Gastroesophageal sphincter (tissue), 4 donors: Measurements from ENCODE around the gene DCTN3. TPM values are rescaled to one million over a fixed set of nuclear protein-coding genes. Genes with fewer than 3 reads are reported as not detected.

ENCODE experiments used
- ATAC-seq: fragments of 150-250 bp; one replicate; pipeline ENCODE4 v1.9.1; 2016; ENCODE audit warnings: mild to moderate bottlenecking, moderate library complexity
- H3K27ac ChIP-seq, 4 donors: fragments of 200-600 bp; sonication (generic) in 3 of 4; 1 replicate in 3 of 4; 2 replicates in 1 of 4; pipeline ENCODE4 v1.5.1; 2016 to 2019
- H3K27me3 ChIP-seq: fragments of 200-600 bp; sonication (generic); one replicate; pipeline ENCODE4 v1.5.1; 2019
- H3K36me3 ChIP-seq, 2 donors: fragments of 200-600 bp; sonication (generic); one replicate each; pipeline ENCODE4 v1.5.1; 2019; ENCODE audit warnings: control low read depth in 1 of 2
- H3K4me1 ChIP-seq, 3 donors: fragments of 200-600 bp; sonication (generic); 1 replicate in 2 of 3; 2 replicates in 1 of 3; pipeline ENCODE4 v1.5.1; 2016 to 2019; ENCODE audit warnings: control low read depth in 2 of 3
- H3K4me3 ChIP-seq, 2 donors: fragments of 200-600 bp; sonication (generic); one replicate each; pipeline ENCODE4 v1.5.1; 2019; ENCODE audit warnings: mild to moderate bottlenecking in 1 of 2, moderate library complexity in 1 of 2
- H3K9me3 ChIP-seq, 3 donors: fragments of 200-600 bp; sonication (generic); one replicate each; pipeline ENCODE4 v1.5.1; 2017 to 2019; ENCODE audit warnings: control low read depth in 2 of 3
- CTCF ChIP-seq, 4 experiments: fragments of 200-600 bp in 2 of 4; fragments of 450-650 bp in 2 of 4; sonication (generic) in 1 of 4; IDR thresholded peaks; one replicate each; pipeline ENCODE4 v1.5.1; 2017 to 2019; ENCODE audit warnings: antibody characterized with exemption in 4 of 4, mild to moderate bottlenecking in 2 of 4, moderate library complexity in 2 of 4
- EP300 ChIP-seq: sonication (generic); formaldehyde crosslinking; IDR thresholded peaks from one replicate; pipeline ENCODE4 v1.6.1; 2017; ENCODE audit warnings: antibody characterized with exemption, mild to moderate bottlenecking
- POLR2A ChIP-seq, 2 donors: fragments of 450-650 bp; IDR thresholded peaks; one replicate each; pipeline ENCODE4 v1.6.1; 2017; ENCODE audit warnings: antibody characterized with exemption in 2 of 2, mild to moderate bottlenecking in 2 of 2, moderate library complexity in 1 of 2
- POLR2AphosphoS5 ChIP-seq: sonication (generic); formaldehyde crosslinking; IDR thresholded peaks from one replicate; pipeline ENCODE4 v1.6.1; 2017; ENCODE audit warnings: antibody characterized with exemption
- WGBS, 2 donors: methylation state at CpG; one replicate each; pipeline ENCODE4 v1.1.5; 2018; ENCODE audit warnings: low coverage in 1 of 2; 5-methylcytosine and 5-hydroxymethylcytosine counted together
- total RNA-seq, 4 donors: library from RNA; depleted of rRNA; stranded (reverse); fragments of >200 nt; gene quantifications; one replicate each; pipeline ENCODE4 v1.1.0, GENCODE V29; 2016

DCTN3 gene
- total RNA-seq, 4 donors from 2014 or later: 80.5 to 136 (median 98.7) TPM

GRCh38 chr9:34572092-34572491 is 48.2 kb downstream of the DCTN3 start:
- Histone ChIP-seq H3K36me3 (no peaks in the 10 kb centered on the region), H3K4me3 (no peak overlapping the region), H3K27ac (no peak overlapping the region), H3K27me3 (peaks cover 45% of the 10 kb centered on the region), H3K9me3 (no peaks in the 10 kb centered on the region), H3K4me1 (peaks cover 0 to 21% (median 0%) of the 10 kb centered on the region in 3 donors)
- TF ChIP-seq POLR2A (IDR thresholded peaks at IDR 0.05) (no peak), POLR2AphosphoS5 (no peak), CTCF (IDR thresholded peaks at IDR 0.05) (no peak), EP300 (no peak)
- ATAC-seq: no peak

GRCh38 chr9:34571481-34571810 is 48.8 kb downstream of the DCTN3 start:
- peaks cover 45% of the 10 kb centered on the region for H3K27me3 ChIP-seq
- TF ChIP-seq POLR2AphosphoS5 (no peak), CTCF (IDR thresholded peaks at IDR 0.05) (no peak), POLR2A (IDR thresholded peaks at IDR 0.05) (no peak), EP300 (no peak)
- H3K9me3 ChIP-seq: no peaks in the 10 kb centered on the region
- ATAC-seq: no peak
- H3K4me3 ChIP-seq: no peak overlapping the region
- no CpG with 5 or more reads among the region's 12 CpGs for WGBS, 2 donors
- H3K27ac ChIP-seq: no peak overlapping the region
- no peaks in the 10 kb centered on the region for H3K36me3 ChIP-seq
- H3K4me1 ChIP-seq: peaks cover 0 to 21% (median 0%) of the 10 kb centered on the region in 3 donors

GRCh38 chr9:34570809-34571480 is 49.4 kb downstream of the DCTN3 start:
- no peak for TF ChIP-seq EP300
- no peak for TF ChIP-seq POLR2A (IDR thresholded peaks at IDR 0.05)
- TF ChIP-seq POLR2AphosphoS5: no peak
- TF ChIP-seq CTCF (IDR thresholded peaks at IDR 0.05): no peak
- Histone ChIP-seq H3K4me1 (peaks cover 0 to 21% (median 0%) of the 10 kb centered on the region in 3 donors), H3K27me3 (peaks cover 45% of the 10 kb centered on the region), H3K4me3 (no peak overlapping the region), H3K36me3 (no peaks in the 10 kb centered on the region), H3K9me3 (no peaks in the 10 kb centered on the region), H3K27ac (peak overlapping the region in 1 of 4 donors; percentile 8)
- ATAC-seq: no peak
- WGBS, 2 donors: 70% methylated on average over 3 of the region's 7 CpGs; no CpG with 5 or more reads in 1 of the 2 donors

- H3K27me3 ChIP-seq: peaks cover 45% of the 10 kb centered on the region
- peaks cover 0 to 21% (median 0%) of the 10 kb centered on the region in 3 donors for H3K4me1 ChIP-seq
- TF ChIP-seq EP300 (no peak), POLR2AphosphoS5 (no peak), CTCF (IDR thresholded peaks at IDR 0.05) (no peak), POLR2A (IDR thresholded peaks at IDR 0.05) (no peak)
- peak overlapping the region in 1 of 4 donors; percentile 8 for H3K27ac ChIP-seq
- H3K4me3 ChIP-seq: no peak overlapping the region
- H3K9me3 ChIP-seq: no peaks in the 10 kb centered on the region
- H3K36me3 ChIP-seq: no peaks in the 10 kb centered on the region
- 36 to 42% methylated on average over 8 to 11 of the region's 11 CpGs for WGBS, 2 donors
- ATAC-seq: no peak
Observed at GRCh38 chr9:34570376-34570775, 49.9 kb downstream of the DCTN3 start.

GRCh38 chr9:34568774-34569173 is 51.5 kb downstream of the DCTN3 start:
- Histone ChIP-seq H3K36me3 (no peaks in the 10 kb centered on the region), H3K4me1 (peaks cover 0 to 21% (median 0%) of the 10 kb centered on the region in 3 donors), H3K4me3 (no peak overlapping the region), H3K9me3 (no peaks in the 10 kb centered on the region), H3K27ac (no peak overlapping the region), H3K27me3 (peaks cover 43% of the 10 kb centered on the region)
- no peak for ATAC-seq
- no CpG with 5 or more reads among the region's 12 CpGs for WGBS, 2 donors
- TF ChIP-seq POLR2AphosphoS5 (no peak), EP300 (no peak), POLR2A (IDR thresholded peaks at IDR 0.05) (no peak), CTCF (IDR thresholded peaks at IDR 0.05) (no peak)
